ENCODE data around the gene C2orf76.

GRCh38 chr2:119294671-119295070 is 72.0 kb downstream of the C2orf76 start:
- TF ChIP-seq EP300 (conservative IDR thresholded peaks at IDR 0.05; ENCODE audit: poor library complexity, severe bottlenecking) (no peak), CTCF (IDR thresholded peaks at IDR 0.05; ENCODE audit: poor library complexity, severe bottlenecking) (no peak), RAD21 (conservative IDR thresholded peaks at IDR 0.05) (no peak), REST (IDR thresholded peaks at IDR 0.05; ENCODE audit: borderline replicate concordance) (no peak), EZH2 (IDR thresholded peaks at IDR 0.05; ENCODE audit: borderline replicate concordance, insufficient read depth, low read length, poor library complexity, severe bottlenecking) (no peak)
